Measurements from ENCODE around the gene EIF2AK3. TPM values are rescaled to one million over a fixed set of nuclear protein-coding genes. Genes with fewer than 3 reads are reported as not detected.

EIF2AK3 gene
- total RNA-seq, 1 experiment from 2014 or later: 21.8 TPM

DNA sequence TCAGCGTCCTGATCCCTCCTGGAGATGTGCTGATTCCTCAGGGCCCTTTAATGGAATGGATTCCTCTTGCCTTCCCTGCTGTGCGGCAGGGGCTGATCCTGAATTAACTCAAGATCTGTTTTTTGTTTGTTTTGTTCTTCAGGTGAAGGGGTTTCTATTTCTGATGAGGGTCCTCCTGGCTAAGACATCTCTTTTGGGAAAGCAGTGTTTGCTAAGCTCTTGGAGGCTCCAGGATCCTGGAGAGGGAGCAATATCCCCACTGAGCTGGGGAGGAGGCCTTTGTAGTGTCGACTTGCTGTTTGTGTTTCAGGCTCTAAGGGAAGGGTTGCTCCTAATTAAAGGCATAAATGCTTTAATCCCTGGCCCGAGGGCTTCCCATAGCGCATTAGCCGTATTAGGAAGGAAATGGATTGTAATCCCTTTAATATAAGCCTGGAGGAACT is 109.5 kb downstream of the EIF2AK3 start:
- no TSS peak for BruUV-seq (replicated peaks)
- Mint-ChIP-seq H3K27ac (ENCODE audit: low read depth, unreplicated experiment) (no peak overlapping the region), H3K9me3 (ENCODE audit: unreplicated experiment) (no peaks in the 10 kb centered on the region), H3K36me3 (ENCODE audit: insufficient read depth, unreplicated experiment) (no peaks in the 10 kb centered on the region), H3K4me3 (ENCODE audit: unreplicated experiment) (no peak overlapping the region), H3K27me3 (ENCODE audit: insufficient read depth, unreplicated experiment) (no peaks in the 10 kb centered on the region), H3K4me1 (ENCODE audit: insufficient read depth, unreplicated experiment) (peaks cover 8% of the 10 kb centered on the region)
- ChIA-PET CTCF (interaction anchor here (0.5 kb wide), 2 partner anchors 192 to 473 kb away, joined by 3 read pairs; no protein-coding TSS in a partner anchor), POLR2A (interaction anchor here (1.1 kb wide), 1 partner anchor 17 kb away, joined by 4 read pairs; no protein-coding TSS in a partner anchor)
- TF ChIP-seq, protein P1, sequence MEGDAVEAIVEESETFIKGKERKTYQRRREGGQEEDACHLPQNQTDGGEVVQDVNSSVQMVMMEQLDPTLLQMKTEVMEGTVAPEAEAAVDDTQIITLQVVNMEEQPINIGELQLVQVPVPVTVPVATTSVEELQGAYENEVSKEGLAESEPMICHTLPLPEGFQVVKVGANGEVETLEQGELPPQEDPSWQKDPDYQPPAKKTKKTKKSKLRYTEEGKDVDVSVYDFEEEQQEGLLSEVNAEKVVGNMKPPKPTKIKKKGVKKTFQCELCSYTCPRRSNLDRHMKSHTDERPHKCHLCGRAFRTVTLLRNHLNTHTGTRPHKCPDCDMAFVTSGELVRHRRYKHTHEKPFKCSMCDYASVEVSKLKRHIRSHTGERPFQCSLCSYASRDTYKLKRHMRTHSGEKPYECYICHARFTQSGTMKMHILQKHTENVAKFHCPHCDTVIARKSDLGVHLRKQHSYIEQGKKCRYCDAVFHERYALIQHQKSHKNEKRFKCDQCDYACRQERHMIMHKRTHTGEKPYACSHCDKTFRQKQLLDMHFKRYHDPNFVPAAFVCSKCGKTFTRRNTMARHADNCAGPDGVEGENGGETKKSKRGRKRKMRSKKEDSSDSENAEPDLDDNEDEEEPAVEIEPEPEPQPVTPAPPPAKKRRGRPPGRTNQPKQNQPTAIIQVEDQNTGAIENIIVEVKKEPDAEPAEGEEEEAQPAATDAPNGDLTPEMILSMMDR (IDR thresholded peaks at IDR 0.05; ENCODE audit: unreplicated experiment): no peak
- no peak for DNase-seq (ENCODE audit: unreplicated experiment)
- intact Hi-C loops (cut with micrococcal nuclease): no loop called here

Other genes starting within 250 kb of the EIF2AK3 start
- not detected in 2 replicates for gene FOXI3, start 174.8 kb downstream of the EIF2AK3 start, total RNA-seq (2022)
- gene RPIA, start 64.2 kb upstream of the EIF2AK3 start, total RNA-seq (2022): 12.2 and 14.1 TPM in 2 replicates

Data from MCF 10A (cell line).